HG02623 (cell line): Measurements from ENCODE around the gene NFYC.

Source experiments
- ATAC-seq: cut with Tn5 transposase; IDR thresholded peaks from one replicate; pipeline ENCODE4 v1.9.1; 2021; ENCODE audit warnings: moderate library complexity; ENCODE audit not compliant: unreplicated experiment

NFYC gene

DNA sequence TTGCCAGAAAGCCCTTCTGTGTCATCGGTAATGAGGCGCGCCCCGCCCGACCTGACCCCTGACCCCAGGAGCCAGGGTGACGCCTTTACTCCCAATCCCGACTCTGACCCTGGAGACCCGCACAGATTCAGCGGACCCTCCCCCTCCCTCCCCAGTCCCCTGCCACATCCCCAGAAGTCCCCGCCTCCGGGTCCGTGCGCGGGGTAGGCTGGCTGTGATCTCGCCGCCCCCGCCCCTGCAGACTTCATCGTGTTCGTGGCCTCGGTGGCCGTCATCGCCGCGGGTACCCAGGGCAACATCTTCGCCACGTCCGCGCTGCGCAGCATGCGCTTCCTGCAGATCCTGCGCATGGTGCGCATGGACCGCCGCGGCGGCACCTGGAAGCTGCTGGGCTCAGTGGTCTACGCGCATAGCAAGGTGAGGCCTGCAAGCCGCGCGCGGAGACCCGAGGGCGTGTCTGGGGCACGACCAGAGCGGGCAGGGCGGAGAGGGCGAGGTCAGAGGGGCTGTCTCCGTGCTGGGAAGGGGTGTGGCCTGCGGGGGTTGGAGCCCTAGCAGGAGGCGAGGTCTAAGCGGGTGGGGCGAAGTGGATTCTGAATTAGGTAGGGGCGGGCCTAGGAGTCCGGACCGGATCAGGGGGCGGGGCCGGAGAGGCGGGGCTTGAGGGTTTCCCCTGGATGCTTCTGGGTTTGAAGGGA is 126.9 kb downstream of the NFYC start:
- peak; percentile 62 for ATAC-seq

DNA sequence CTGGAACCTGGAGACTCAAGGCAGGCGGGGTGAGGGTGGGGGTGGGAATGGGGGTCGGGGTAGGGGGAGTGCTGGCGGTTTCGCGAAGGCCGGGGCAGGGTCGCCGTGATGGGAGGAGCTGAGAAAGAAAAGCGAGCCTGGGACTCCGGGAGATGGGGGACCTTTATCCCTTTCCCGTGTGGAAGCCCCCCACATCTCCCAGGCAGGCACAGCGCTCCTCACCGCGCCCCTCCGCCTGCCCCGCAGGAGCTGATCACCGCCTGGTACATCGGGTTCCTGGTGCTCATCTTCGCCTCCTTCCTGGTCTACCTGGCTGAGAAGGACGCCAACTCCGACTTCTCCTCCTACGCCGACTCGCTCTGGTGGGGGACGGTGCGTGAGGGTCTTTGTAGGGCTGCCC is 127.6 kb downstream of the NFYC start:
- no peak for ATAC-seq

DNA sequence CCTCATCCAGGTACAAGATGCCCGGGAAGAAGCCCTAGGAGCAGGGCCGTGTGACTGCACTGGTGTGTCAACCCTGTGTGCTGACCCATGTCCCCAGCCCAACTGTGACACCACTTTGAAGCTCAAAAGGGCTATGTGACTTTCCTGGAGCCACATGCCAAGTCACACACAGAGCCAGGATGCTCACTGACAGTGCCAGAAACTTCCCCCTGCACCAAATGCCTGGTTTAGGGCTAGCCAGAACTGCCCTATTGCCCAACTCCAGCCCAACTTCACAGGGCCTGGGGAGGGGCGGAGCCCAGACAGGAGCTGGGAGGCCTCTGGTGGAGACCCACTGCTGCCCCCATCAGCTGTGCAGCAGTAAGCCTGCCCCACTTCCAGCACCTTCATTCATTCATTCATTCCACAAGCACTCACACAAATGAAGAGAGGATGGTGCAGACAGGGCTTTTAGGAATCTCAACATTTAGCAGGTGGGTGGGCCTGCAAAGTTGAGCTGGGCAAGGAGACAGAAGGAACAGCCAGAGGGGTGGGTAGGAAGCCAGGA is 128.8 kb downstream of the NFYC start:
- no peak for ATAC-seq
